ENCODE results near the gene TMEM50A. TPM values are rescaled to one million over a fixed set of nuclear protein-coding genes. Genes with fewer than 3 reads are reported as not detected.

Gene TMEM50A
- total RNA-seq, 1 experiment from 2014 or later, result 88.3 TPM

GRCh38 chr1:25341746-25342145, 3.6 kb downstream of the TMEM50A start:
- H3K4me1 Mint-ChIP-seq (ENCODE audit: insufficient read depth, unreplicated experiment), result peaks cover 17% of the 10 kb centered on the region
- H3K36me3 Mint-ChIP-seq (ENCODE audit: insufficient read depth, unreplicated experiment), result peaks cover 41% of the 10 kb centered on the region
- TF ChIP-seq CTCF (IDR thresholded peaks at IDR 0.05; ENCODE audit: unreplicated experiment), result no peak
- no peaks in the 10 kb centered on the region for H3K27me3 Mint-ChIP-seq (ENCODE audit: insufficient read depth, unreplicated experiment)
- CTCF ChIA-PET, result interaction anchor here (0.6 kb wide), 1 partner anchor 177 kb away, joined by 4 read pairs; no protein-coding TSS in a partner anchor
- H3K9me3 Mint-ChIP-seq (ENCODE audit: unreplicated experiment), result no peaks in the 10 kb centered on the region
- no peak overlapping the region for H3K4me3 Mint-ChIP-seq (ENCODE audit: unreplicated experiment)
- intact Hi-C loops (cut with micrococcal nuclease), result no loop called here
- H3K27ac Mint-ChIP-seq (ENCODE audit: low read depth, unreplicated experiment), result peak overlapping the region; percentile 23
- BruUV-seq (replicated peaks), result no TSS peak
- DNase-seq (ENCODE audit: unreplicated experiment), result no peak
- POLR2A ChIA-PET, result interaction anchor here (1.0 to 3.8 kb wide), 4 partner anchors 94 to 109 kb away, joined by 3 to 23 read pairs (median 10); partner anchors contain the start of genes RSRP1 and SYF2

- H3K27me3 Mint-ChIP-seq (ENCODE audit: insufficient read depth, unreplicated experiment), result no peaks in the 10 kb centered on the region
- no peak for DNase-seq (ENCODE audit: unreplicated experiment)
- H3K4me1 Mint-ChIP-seq (ENCODE audit: insufficient read depth, unreplicated experiment), result peaks cover 17% of the 10 kb centered on the region
- intact Hi-C loops (cut with micrococcal nuclease), result no loop called here
- ChIA-PET CTCF (interaction anchor here (0.5 kb wide), 1 partner anchor 505 kb away, joined by 3 read pairs; no protein-coding TSS in a partner anchor), POLR2A (interaction anchor here (1.0 to 3.8 kb wide), 4 partner anchors 95 to 111 kb away, joined by 3 to 23 read pairs (median 10); partner anchors contain the start of genes RSRP1 and SYF2)
- no TSS peak for BruUV-seq (replicated peaks)
- peak overlapping the region; percentile 10 for H3K27ac Mint-ChIP-seq (ENCODE audit: low read depth, unreplicated experiment)
- H3K36me3 Mint-ChIP-seq (ENCODE audit: insufficient read depth, unreplicated experiment), result peaks cover 48% of the 10 kb centered on the region
- H3K4me3 Mint-ChIP-seq (ENCODE audit: unreplicated experiment), result no peak overlapping the region
- no peaks in the 10 kb centered on the region for H3K9me3 Mint-ChIP-seq (ENCODE audit: unreplicated experiment)
- TF ChIP-seq CTCF (IDR thresholded peaks at IDR 0.05; ENCODE audit: unreplicated experiment), result no peak
Observed at GRCh38 chr1:25342846-25343245, 4.7 kb downstream of the TMEM50A start.

- no TSS peak for BruUV-seq (replicated peaks)
- TF ChIP-seq CTCF (IDR thresholded peaks at IDR 0.05; ENCODE audit: unreplicated experiment), result no peak
- Mint-ChIP-seq H3K4me1 (ENCODE audit: insufficient read depth, unreplicated experiment) (peaks cover 17% of the 10 kb centered on the region), H3K36me3 (ENCODE audit: insufficient read depth, unreplicated experiment) (peaks cover 53% of the 10 kb centered on the region), H3K27ac (ENCODE audit: low read depth, unreplicated experiment) (peak overlapping the region; percentile 10), H3K4me3 (ENCODE audit: unreplicated experiment) (no peak overlapping the region), H3K9me3 (ENCODE audit: unreplicated experiment) (no peaks in the 10 kb centered on the region), H3K27me3 (ENCODE audit: insufficient read depth, unreplicated experiment) (no peaks in the 10 kb centered on the region)
- peak; percentile 77 for DNase-seq (ENCODE audit: unreplicated experiment)
- CTCF ChIA-PET, result no interaction called here
- intact Hi-C loops (cut with micrococcal nuclease), result no loop called here
- POLR2A ChIA-PET, result interaction anchor here (2.5 to 3.8 kb wide), 2 partner anchors 104 to 112 kb away, joined by 11 to 23 read pairs; partner anchors contain the start of gene SYF2
Observed at GRCh38 chr1:25343872-25344271, 5.7 kb downstream of the TMEM50A start.

- Mint-ChIP-seq H3K4me1 (ENCODE audit: insufficient read depth, unreplicated experiment) (peaks cover 23% of the 10 kb centered on the region), H3K36me3 (ENCODE audit: insufficient read depth, unreplicated experiment) (peaks cover 56% of the 10 kb centered on the region), H3K9me3 (ENCODE audit: unreplicated experiment) (no peaks in the 10 kb centered on the region), H3K4me3 (ENCODE audit: unreplicated experiment) (no peak overlapping the region), H3K27me3 (ENCODE audit: insufficient read depth, unreplicated experiment) (no peaks in the 10 kb centered on the region), H3K27ac (ENCODE audit: low read depth, unreplicated experiment) (no peak overlapping the region)
- DNase-seq (ENCODE audit: unreplicated experiment), result no peak
- TF ChIP-seq CTCF (IDR thresholded peaks at IDR 0.05; ENCODE audit: unreplicated experiment), result no peak
- ChIA-PET POLR2A (interaction anchor here (0.6 to 1.0 kb wide), 3 partner anchors 8 to 133 kb away, joined by 3 to 4 read pairs (median 4); no protein-coding TSS in a partner anchor), CTCF (no interaction called here)
- intact Hi-C loops (cut with micrococcal nuclease), result no loop called here
- BruUV-seq (replicated peaks), result no TSS peak
Observed at GRCh38 chr1:25347556-25347955, 9.4 kb downstream of the TMEM50A start.
